Prostate gland (tissue), 2 donors: ENCODE results near the gene TECTA. TPM values are rescaled to one million over a fixed set of nuclear protein-coding genes. Genes with fewer than 3 reads are reported as not detected.

ENCODE experiments used
- DNase-seq: peaks from one replicate; pipeline ENCODE4 v3.0.0-alpha.2; 2019; ENCODE audit warnings: low spot score
- H3K27ac ChIP-seq, 2 donors: fragments of 200-600 bp; sonication (generic); 2 replicates each; pipeline ENCODE4 v1.5.1; 2017 to 2019
- H3K27me3 ChIP-seq: fragments of 200-600 bp; sonication (generic); replicated peaks from 2 replicates; pipeline ENCODE4 v1.5.1; 2019; ENCODE audit not compliant: insufficient read depth
- H3K36me3 ChIP-seq, 2 donors: fragments of 200-600 bp; sonication (generic); 1 replicate in 1 of 2; 2 replicates in 1 of 2; pipeline versions ENCODE4 v1.5.1 to v1.8.1; 2017 to 2019
- H3K4me1 ChIP-seq: fragments of 200-600 bp; sonication (generic); replicated peaks from 2 replicates; pipeline ENCODE4 v1.5.1; 2019
- H3K4me3 ChIP-seq, 2 donors: fragments of 200-600 bp; sonication (generic); 2 replicates each; pipeline ENCODE4 v1.5.1; 2017 to 2019
- H3K9me3 ChIP-seq: fragments of 200-600 bp; sonication (generic); 2 replicates; pipeline ENCODE4 v1.5.1; 2017
- POLR2A ChIP-seq: fragments of 450-650 bp; IDR thresholded peaks from one replicate; pipeline ENCODE4 v1.6.1; 2016; ENCODE audit warnings: antibody characterized with exemption, mild to moderate bottlenecking
- POLR2AphosphoS5 ChIP-seq: sonication (generic); formaldehyde crosslinking; IDR thresholded peaks from one replicate; pipeline ENCODE4 v1.6.1; 2017; ENCODE audit warnings: antibody characterized with exemption
- WGBS: methylation state at CpG from one replicate; pipeline ENCODE4 v1.1.5; 2018; 5-methylcytosine and 5-hydroxymethylcytosine counted together
- intact Hi-C: fragments of 100-400 bp; cut with DNase I; formaldehyde crosslinking; loops from one replicate; pipeline ENCODE4 v1.14.2; 2022
- total RNA-seq, 2 donors: library from RNA; depleted of rRNA; stranded (reverse); fragments of >200 nt; gene quantifications; one replicate each; pipeline ENCODE4 v1.1.0, GENCODE V29; 2016
- TF ChIP-seq, protein P1 (sequence below), 4 experiments: fragments of 200-600 bp in 2 of 4; fragments of 450-650 bp in 2 of 4; sonication (generic) in 2 of 4; IDR thresholded peaks; 1 replicate in 3 of 4; 2 replicates in 1 of 4; pipeline ENCODE4 v1.5.1; 2016 to 2019; ENCODE audit warnings: antibody characterized with exemption in 4 of 4, mild to moderate bottlenecking in 2 of 4, moderate library complexity in 2 of 4

TECTA gene
- total RNA-seq, 2 donors from 2014 or later, result 0.41 to 1.6 TPM

DNA sequence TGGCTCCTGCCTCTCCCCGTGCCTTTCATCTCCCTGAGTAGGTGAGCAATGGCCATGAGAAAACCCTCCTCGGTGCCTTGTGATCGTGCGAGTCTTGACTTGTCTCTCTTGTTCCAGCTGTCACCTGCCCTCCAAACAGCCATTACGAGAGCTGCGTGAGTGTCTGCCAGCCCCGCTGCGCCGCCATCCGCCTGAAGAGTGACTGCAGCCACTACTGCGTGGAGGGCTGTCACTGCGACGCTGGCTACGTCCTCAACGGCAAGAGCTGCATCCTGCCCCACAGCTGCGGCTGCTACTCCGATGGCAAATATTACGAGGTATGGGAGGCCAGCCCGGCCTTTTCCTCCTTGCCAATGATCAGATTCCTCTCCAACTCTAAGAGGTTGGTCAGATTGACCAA, 51.7 kb downstream of the TECTA start:
- Histone ChIP-seq H3K36me3 (no peaks in the 10 kb centered on the region), H3K4me3 (no peak overlapping the region), H3K27me3 (no peaks in the 10 kb centered on the region), H3K4me1 (no peaks in the 10 kb centered on the region), H3K9me3 (no peaks in the 10 kb centered on the region), H3K27ac (no peak overlapping the region)
- intact Hi-C loops, result no loop called here
- WGBS, result 70% methylated on average over 19 of the region's 19 CpGs
- TF ChIP-seq, protein P1, sequence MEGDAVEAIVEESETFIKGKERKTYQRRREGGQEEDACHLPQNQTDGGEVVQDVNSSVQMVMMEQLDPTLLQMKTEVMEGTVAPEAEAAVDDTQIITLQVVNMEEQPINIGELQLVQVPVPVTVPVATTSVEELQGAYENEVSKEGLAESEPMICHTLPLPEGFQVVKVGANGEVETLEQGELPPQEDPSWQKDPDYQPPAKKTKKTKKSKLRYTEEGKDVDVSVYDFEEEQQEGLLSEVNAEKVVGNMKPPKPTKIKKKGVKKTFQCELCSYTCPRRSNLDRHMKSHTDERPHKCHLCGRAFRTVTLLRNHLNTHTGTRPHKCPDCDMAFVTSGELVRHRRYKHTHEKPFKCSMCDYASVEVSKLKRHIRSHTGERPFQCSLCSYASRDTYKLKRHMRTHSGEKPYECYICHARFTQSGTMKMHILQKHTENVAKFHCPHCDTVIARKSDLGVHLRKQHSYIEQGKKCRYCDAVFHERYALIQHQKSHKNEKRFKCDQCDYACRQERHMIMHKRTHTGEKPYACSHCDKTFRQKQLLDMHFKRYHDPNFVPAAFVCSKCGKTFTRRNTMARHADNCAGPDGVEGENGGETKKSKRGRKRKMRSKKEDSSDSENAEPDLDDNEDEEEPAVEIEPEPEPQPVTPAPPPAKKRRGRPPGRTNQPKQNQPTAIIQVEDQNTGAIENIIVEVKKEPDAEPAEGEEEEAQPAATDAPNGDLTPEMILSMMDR (IDR thresholded peaks at IDR 0.05), result peak in 1 of 4 experiments; percentile 15
- TF ChIP-seq POLR2A, result no peak
- peak; percentile 40 for DNase-seq

DNA sequence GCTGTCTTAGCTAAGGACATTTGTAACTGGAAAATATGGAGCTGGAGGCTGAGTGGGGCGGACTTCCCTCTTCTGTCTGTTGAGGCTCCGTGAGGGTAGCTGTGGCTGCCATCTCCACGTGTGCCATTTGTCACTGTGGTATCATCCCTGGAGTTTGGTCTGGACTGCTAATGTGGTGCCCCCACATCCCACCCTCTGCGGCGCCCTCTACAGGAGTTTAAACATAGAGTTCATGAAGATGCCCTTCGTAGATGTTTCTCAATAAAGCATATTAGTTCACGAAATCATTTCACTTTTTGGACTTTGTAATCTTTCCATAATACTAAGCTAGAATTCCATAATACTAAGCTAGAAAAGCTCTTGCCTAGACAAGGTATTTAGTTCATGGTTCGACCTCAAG, 52.4 kb downstream of the TECTA start:
- Histone ChIP-seq H3K4me1 (no peaks in the 10 kb centered on the region), H3K36me3 (no peaks in the 10 kb centered on the region), H3K27me3 (no peaks in the 10 kb centered on the region), H3K9me3 (no peaks in the 10 kb centered on the region), H3K4me3 (no peak overlapping the region), H3K27ac (no peak overlapping the region)
- DNase-seq, result no peak
- 82% methylated on average over 7 of the region's 8 CpGs for WGBS
- intact Hi-C loops, result no loop called here
- TF ChIP-seq POLR2A, result no peak
- TF ChIP-seq, protein P1 (IDR thresholded peaks at IDR 0.05), result no peak
- no peak for TF ChIP-seq POLR2AphosphoS5

DNA sequence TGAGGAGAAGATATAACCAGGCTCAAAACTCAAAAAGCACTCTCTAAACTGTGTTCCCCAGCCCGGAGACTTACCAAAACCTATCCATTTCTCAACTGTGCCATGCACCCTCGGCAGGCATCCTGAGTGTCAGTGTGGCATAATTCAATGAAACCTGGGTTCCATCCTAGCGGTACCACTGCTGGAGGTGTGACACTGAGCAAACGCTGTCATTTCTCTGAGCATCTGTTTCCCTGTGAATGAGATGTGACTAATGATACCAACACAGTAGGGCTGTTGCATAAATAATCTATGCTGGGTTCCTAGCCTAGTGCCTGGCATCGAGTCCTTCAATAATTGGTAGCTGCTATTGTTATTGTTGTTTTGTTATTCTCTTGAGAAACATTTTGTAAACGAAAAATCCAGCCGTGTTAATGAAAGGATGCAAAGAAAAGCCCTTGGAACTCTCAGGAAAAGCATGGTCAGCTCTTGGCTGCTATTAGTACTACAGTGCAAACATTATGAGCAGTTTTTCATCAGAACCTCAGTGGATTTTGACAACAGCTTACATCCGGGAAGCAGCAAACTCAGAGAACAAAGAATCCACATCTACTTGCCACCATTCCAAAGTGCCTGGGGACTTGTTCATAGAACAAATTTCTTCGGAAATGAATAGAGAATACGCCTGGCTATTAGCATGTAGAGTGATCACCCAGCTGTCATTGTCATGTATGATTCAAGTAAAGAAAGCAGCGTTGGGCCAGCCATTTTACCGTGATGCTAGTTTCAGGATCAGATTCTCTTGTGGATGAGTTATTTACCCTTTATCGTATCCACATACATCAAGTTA, 53.7 kb downstream of the TECTA start:
- H3K27me3 ChIP-seq, result no peaks in the 10 kb centered on the region
- TF ChIP-seq POLR2A (no peak), POLR2AphosphoS5 (no peak)
- TF ChIP-seq, protein P1 (IDR thresholded peaks at IDR 0.05), result no peak
- no peak overlapping the region for H3K27ac ChIP-seq
- no peak for DNase-seq
- intact Hi-C loops, result no loop called here
- no peaks in the 10 kb centered on the region for H3K4me1 ChIP-seq
- WGBS, result 80% methylated on average over 13 of the region's 13 CpGs
- H3K36me3 ChIP-seq, result no peaks in the 10 kb centered on the region
- no peaks in the 10 kb centered on the region for H3K9me3 ChIP-seq
- H3K4me3 ChIP-seq, result no peak overlapping the region

DNA sequence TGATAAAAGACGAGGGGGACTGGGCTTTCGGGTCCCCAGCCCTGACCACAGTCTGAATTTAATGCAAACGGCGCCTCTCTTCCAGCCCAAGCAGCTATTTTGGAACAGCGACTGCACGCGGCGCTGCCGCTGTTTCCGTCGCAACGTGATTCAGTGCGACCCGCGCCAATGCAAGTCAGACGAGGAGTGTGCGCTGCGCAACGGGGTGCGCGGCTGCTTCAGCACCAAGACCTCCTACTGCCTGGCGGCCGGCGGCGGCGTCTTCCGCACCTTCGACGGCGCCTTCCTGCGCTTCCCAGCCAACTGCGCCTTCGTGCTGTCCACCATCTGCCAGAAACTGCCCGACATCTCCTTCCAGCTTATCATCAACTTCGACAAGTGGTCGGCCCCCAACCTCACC, 56.7 kb downstream of the TECTA start:
- TF ChIP-seq, protein P1 (IDR thresholded peaks at IDR 0.05), result no peak
- no peaks in the 10 kb centered on the region for H3K4me1 ChIP-seq
- no peaks in the 10 kb centered on the region for H3K27me3 ChIP-seq
- H3K4me3 ChIP-seq, result no peak overlapping the region
- H3K9me3 ChIP-seq, result no peaks in the 10 kb centered on the region
- no peak for DNase-seq
- intact Hi-C loops, result no loop called here
- H3K27ac ChIP-seq, result no peak overlapping the region
- H3K36me3 ChIP-seq, result no peaks in the 10 kb centered on the region
- WGBS, result 92% methylated on average over 36 of the region's 36 CpGs

DNA sequence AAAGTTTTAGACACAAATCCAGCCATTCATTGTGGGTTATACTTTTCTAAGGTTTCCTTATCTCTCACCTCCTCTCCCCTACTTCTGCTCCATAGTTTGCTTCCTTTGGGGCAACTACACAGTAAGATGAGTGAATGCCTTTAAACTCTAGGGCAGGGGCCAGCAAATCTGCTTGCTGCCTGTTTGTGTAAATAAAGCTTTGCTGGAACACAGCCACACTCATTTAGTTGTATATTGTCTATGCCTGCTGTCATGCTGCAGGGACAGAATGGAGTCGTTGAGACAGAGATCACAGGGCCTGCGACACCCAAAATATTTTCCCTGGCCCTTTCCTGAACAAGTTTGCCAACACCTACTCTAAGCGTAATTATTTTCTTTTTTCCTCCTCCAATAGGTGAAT, 58.7 kb downstream of the TECTA start:
- Histone ChIP-seq H3K4me3 (no peak overlapping the region), H3K27me3 (no peaks in the 10 kb centered on the region), H3K9me3 (no peaks in the 10 kb centered on the region), H3K36me3 (no peaks in the 10 kb centered on the region), H3K4me1 (no peaks in the 10 kb centered on the region), H3K27ac (no peak overlapping the region)
- no peak for DNase-seq
- TF ChIP-seq POLR2A (no peak), POLR2AphosphoS5 (no peak)
- TF ChIP-seq, protein P1 (IDR thresholded peaks at IDR 0.05), result no peak
- intact Hi-C loops, result no loop called here
- 67% methylated on average over 3 of the region's 3 CpGs for WGBS
